GM18873 (cell line): ENCODE results near the gene FAM169A.
"Not testable (repeated sequence)": the region's sequence is repeated elsewhere in the genome, so short reads cannot be mapped to it uniquely, and the experiment has no call there.

Source experiments
- ATAC-seq: cut with Tn5 transposase; IDR thresholded peaks from one replicate; pipeline ENCODE4 v1.9.1; 2021; ENCODE audit warnings: mild to moderate bottlenecking, moderate library complexity, moderate number of reproducible peaks; ENCODE audit not compliant: unreplicated experiment, low FRiP score

The FAM169A gene

GRCh38 chr5:74865804-74866595 lies at the start of gene FAM169A:
FAM169A (minus strand) TSS chr5:74866387; CDS start chr5:74841676, 24,711 bp downstream.
- ATAC-seq, result no peak

GRCh38 chr5:74915488-74915887 lies 49.3 kb upstream of the FAM169A start:
- no peak for ATAC-seq

GRCh38 chr5:74911421-74911820 lies 45.2 kb upstream of the FAM169A start:
- not testable (repeated sequence) for ATAC-seq

GRCh38 chr5:74909888-74910287 lies 43.7 kb upstream of the FAM169A start:
- ATAC-seq, result not testable (repeated sequence)

GRCh38 chr5:74908237-74908636 lies 42.0 kb upstream of the FAM169A start:
- not testable (repeated sequence) for ATAC-seq

- not testable (repeated sequence) for ATAC-seq
These were observed 38.5 kb upstream of the FAM169A start for GRCh38 chr5:74904713-74905112.

- ATAC-seq, result no peak
These were observed 37.1 kb upstream of the FAM169A start for GRCh38 chr5:74903165-74903787.

GRCh38 chr5:74897049-74897448 lies 30.9 kb upstream of the FAM169A start:
- no peak for ATAC-seq

- no peak for ATAC-seq
These were observed 29.7 kb upstream of the FAM169A start for GRCh38 chr5:74895906-74896305.

- no peak for ATAC-seq
These were observed 28.2 kb upstream of the FAM169A start for GRCh38 chr5:74894351-74894750.

- no peak for ATAC-seq
These were observed 26.7 kb upstream of the FAM169A start for GRCh38 chr5:74892921-74893320.

GRCh38 chr5:74889523-74890105 lies 23.4 kb upstream of the FAM169A start:
- ATAC-seq, result no peak

GRCh38 chr5:74888117-74888516 lies 21.9 kb upstream of the FAM169A start:
- no peak for ATAC-seq

GRCh38 chr5:74885170-74885569 lies 19.0 kb upstream of the FAM169A start:
- ATAC-seq, result no peak

GRCh38 chr5:74882379-74883134 lies 16.4 kb upstream of the FAM169A start:
- ATAC-seq, result not testable (repeated sequence)

GRCh38 chr5:74877624-74878304 lies 11.6 kb upstream of the FAM169A start:
- no peak for ATAC-seq

GRCh38 chr5:74875994-74876791 lies 10.0 kb upstream of the FAM169A start:
- no peak for ATAC-seq

- ATAC-seq, result no peak
These were observed 7.5 kb upstream of the FAM169A start for GRCh38 chr5:74873525-74874249.
